Endodermal cell (in vitro differentiated cells): ENCODE results near the gene ADTRP. TPM values are rescaled to one million over a fixed set of nuclear protein-coding genes. Genes with fewer than 3 reads are reported as not detected.
A peak's percentile ranks its signal among the peaks of the same experiment; 100 is the strongest.

Source experiments
- DNase-seq: peaks from one replicate; pipeline ENCODE4 v3.0.0-alpha.2; 2017
- H3K27ac ChIP-seq: 2 replicates; pipeline ENCODE4 v1.5.1; 2013; ENCODE audit warnings: mild to moderate bottlenecking, low read depth, low read length, moderate library complexity
- H3K27me3 ChIP-seq: 2 replicates; pipeline ENCODE4 v1.6.1; 2013; ENCODE audit warnings: mild to moderate bottlenecking, low read length, moderate library complexity; ENCODE audit not compliant: insufficient read depth, control insufficient read depth, poor library complexity, severe bottlenecking
- H3K36me3 ChIP-seq: 2 replicates; pipeline ENCODE4 v1.7.0; 2013; ENCODE audit warnings: mild to moderate bottlenecking, low read length, moderate library complexity; ENCODE audit not compliant: control insufficient read depth, insufficient read depth
- H3K4me1 ChIP-seq: one replicate; pipeline ENCODE4 v1.7.0; 2013; ENCODE audit warnings: low read length; ENCODE audit not compliant: control insufficient read depth, insufficient read depth
- H3K4me3 ChIP-seq: 2 replicates; pipeline ENCODE4 v1.5.1; 2013; ENCODE audit warnings: mild to moderate bottlenecking, low read length, moderate library complexity
- H3K9ac ChIP-seq: 2 replicates; pipeline ENCODE4 v1.6.1; 2013; ENCODE audit warnings: mild to moderate bottlenecking, low read length, moderate library complexity; ENCODE audit not compliant: poor library complexity, severe bottlenecking; ENCODE audit errors: extremely low read depth
- H3K9me3 ChIP-seq: 2 replicates; pipeline ENCODE4 v1.6.1; 2013; ENCODE audit warnings: mild to moderate bottlenecking, low read length, moderate library complexity; ENCODE audit not compliant: control insufficient read depth
- H3K27ac Mint-ChIP-seq: 2 replicates; pipeline ENCODE4 v1.8.0; 2020; ENCODE audit warnings: mixed read lengths
- H3K27me3 Mint-ChIP-seq: 2 replicates; pipeline ENCODE4 v1.8.0; 2021; ENCODE audit warnings: mild to moderate bottlenecking, mixed read lengths; ENCODE audit not compliant: insufficient read depth
- H3K36me3 Mint-ChIP-seq: 2 replicates; pipeline ENCODE4 v1.8.0; 2020; ENCODE audit warnings: low read depth, mixed read lengths
- H3K4me1 Mint-ChIP-seq: 2 replicates; pipeline ENCODE4 v1.8.0; 2020; ENCODE audit warnings: mixed read lengths
- H3K4me3 Mint-ChIP-seq: 2 replicates; pipeline ENCODE4 v1.8.0; 2020; ENCODE audit warnings: mild to moderate bottlenecking, moderate library complexity, mixed read lengths
- H3K9me3 Mint-ChIP-seq: 2 replicates; pipeline ENCODE4 v1.8.0; 2020; ENCODE audit warnings: mild to moderate bottlenecking, mixed read lengths
- WGBS, 2 experiments: methylation state at CpG; one replicate each; pipeline versions ENCODE4 v1.1.5 to v1.1.7; 2013; ENCODE audit warnings: missing lambda C conversion rate in 2 of 2, mixed read lengths in 1 of 2; ENCODE audit not compliant: insufficient coverage in 1 of 2, insufficient read length in 1 of 2; 5-methylcytosine and 5-hydroxymethylcytosine counted together
- total RNA-seq, 2 donors: library from RNA; stranded (reverse); fragmentation: NEBNext Ultra II Directional in 1 of 2; extraction: Animal tissue kit (Norgen Biotek cat#: 25700) in 1 of 2; gene quantifications; 2 replicates in 1 of 2; 3 replicates in 1 of 2; pipeline ENCODE4 v1.2.1, GENCODE V29; 2021
- TF ChIP-seq, protein P1 (sequence below): fragments of 200-600 bp; sonication (generic); conservative IDR thresholded peaks from 2 replicates; pipeline ENCODE4 v1.5.0; 2021; ENCODE audit warnings: antibody characterized with exemption, mild to moderate bottlenecking

The ADTRP gene
- total RNA-seq, 2 donors from 2014 or later, result 0.20 to 0.29 TPM

DNA sequence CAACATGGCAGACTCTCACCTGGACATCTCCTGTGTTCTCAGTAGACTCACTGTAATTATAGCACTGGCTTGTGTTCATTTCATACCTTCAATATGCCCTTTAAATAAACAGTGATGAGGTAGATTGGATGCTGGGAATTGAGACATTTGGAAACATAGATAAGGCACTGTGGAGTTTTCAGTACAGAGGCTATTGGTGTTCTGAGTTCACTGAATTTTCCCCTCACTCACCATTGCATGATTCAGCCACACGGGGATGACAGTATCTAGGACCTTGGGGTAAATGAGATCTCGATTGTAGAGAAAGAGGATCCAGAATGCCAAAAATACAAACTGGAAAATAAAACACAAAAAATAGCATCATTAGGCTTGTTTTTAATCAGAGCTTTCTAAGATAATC, 12.6 kb downstream of the ADTRP start:
- Histone ChIP-seq H3K36me3 (no peaks in the 10 kb centered on the region), H3K27me3 (no peaks in the 10 kb centered on the region), H3K27ac (no peak overlapping the region), H3K9me3 (no peaks in the 10 kb centered on the region), H3K4me1 (peaks cover 22% of the 10 kb centered on the region), H3K9ac (no peak overlapping the region), H3K4me3 (no peak overlapping the region)
- Mint-ChIP-seq H3K4me3 (no peak overlapping the region), H3K27me3 (no peaks in the 10 kb centered on the region), H3K27ac (no peak overlapping the region), H3K36me3 (no peaks in the 10 kb centered on the region), H3K9me3 (no peaks in the 10 kb centered on the region), H3K4me1 (peaks cover 68% of the 10 kb centered on the region)
- 60 to 94% methylated on average over 1 to 2 of the region's 2 CpGs for WGBS, 2 experiments
- TF ChIP-seq, protein P1, sequence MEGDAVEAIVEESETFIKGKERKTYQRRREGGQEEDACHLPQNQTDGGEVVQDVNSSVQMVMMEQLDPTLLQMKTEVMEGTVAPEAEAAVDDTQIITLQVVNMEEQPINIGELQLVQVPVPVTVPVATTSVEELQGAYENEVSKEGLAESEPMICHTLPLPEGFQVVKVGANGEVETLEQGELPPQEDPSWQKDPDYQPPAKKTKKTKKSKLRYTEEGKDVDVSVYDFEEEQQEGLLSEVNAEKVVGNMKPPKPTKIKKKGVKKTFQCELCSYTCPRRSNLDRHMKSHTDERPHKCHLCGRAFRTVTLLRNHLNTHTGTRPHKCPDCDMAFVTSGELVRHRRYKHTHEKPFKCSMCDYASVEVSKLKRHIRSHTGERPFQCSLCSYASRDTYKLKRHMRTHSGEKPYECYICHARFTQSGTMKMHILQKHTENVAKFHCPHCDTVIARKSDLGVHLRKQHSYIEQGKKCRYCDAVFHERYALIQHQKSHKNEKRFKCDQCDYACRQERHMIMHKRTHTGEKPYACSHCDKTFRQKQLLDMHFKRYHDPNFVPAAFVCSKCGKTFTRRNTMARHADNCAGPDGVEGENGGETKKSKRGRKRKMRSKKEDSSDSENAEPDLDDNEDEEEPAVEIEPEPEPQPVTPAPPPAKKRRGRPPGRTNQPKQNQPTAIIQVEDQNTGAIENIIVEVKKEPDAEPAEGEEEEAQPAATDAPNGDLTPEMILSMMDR, result peak; percentile 51
- DNase-seq, result no peak

DNA sequence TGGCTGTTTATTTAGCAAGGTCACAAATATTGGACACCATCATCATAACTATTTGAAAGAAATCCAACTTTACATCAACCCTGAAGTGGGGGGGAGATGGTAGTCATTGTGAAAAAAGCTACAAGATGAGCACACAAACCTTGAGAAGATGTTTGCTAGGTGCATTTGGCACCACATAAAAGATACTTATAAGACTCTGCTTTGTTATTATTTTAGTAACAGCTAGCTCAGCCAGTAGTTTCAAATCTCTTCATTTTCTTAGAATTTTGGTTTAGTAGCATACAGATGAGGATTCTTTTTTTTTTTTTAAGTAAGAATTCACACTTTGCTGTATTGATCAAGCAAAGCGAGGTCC, 14.4 kb downstream of the ADTRP start:
- Mint-ChIP-seq H3K27me3 (no peaks in the 10 kb centered on the region), H3K36me3 (no peaks in the 10 kb centered on the region), H3K4me3 (no peak overlapping the region), H3K27ac (no peak overlapping the region), H3K9me3 (no peaks in the 10 kb centered on the region), H3K4me1 (peaks cover 65% of the 10 kb centered on the region)
- H3K36me3 ChIP-seq, result no peaks in the 10 kb centered on the region
- H3K27ac ChIP-seq, result no peak overlapping the region
- DNase-seq, result no peak
- no peak overlapping the region for H3K9ac ChIP-seq
- 95 to 100% methylated on average over 1 of the region's 1 CpG for WGBS, 2 experiments
- H3K4me1 ChIP-seq, result peaks cover 16% of the 10 kb centered on the region
- no peaks in the 10 kb centered on the region for H3K9me3 ChIP-seq
- H3K27me3 ChIP-seq, result no peaks in the 10 kb centered on the region
- peak overlapping the region; percentile 17 for H3K4me3 ChIP-seq
- TF ChIP-seq, protein P1, result no peak

DNA sequence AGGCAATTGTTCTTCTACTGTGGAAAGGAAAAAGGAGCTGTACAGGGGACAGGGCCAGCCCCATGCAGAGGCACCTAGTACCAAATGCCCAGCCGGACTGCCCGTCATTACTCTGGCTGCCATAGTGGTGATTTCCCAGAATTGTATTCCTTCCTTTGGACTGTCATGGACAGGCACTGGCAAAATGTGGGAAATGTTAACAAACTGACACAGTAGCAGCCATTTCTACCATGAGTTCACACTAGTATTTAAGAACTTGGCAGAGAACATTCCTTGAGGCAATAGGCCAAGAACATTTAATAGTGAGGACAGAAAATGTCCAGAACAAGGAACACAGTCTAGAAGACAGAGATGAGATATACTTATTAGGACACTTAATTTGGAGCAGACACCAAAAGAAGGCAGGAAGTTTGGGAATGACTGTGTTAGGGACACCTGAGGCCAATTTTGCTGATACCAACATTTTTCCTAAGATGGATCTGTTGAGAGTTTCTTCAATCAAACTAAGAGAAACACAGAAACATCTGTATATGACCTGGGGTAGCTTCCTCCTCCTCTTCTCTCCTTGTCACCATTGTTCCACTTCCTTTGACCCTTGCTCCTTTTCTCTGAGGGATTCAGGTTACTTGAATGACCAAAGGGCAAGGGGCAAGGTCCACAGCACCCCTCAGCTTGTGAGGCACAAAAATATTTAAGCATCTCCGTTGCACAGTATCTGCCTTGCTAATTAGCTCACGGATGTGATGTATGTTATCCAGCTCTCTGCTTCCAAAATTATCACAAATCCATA, 14.9 kb downstream of the ADTRP start:
- peak overlapping the region; percentile 17 for H3K4me3 ChIP-seq
- TF ChIP-seq, protein P1, result no peak
- H3K27me3 ChIP-seq, result no peaks in the 10 kb centered on the region
- no peaks in the 10 kb centered on the region for H3K36me3 ChIP-seq
- no peaks in the 10 kb centered on the region for H3K9me3 Mint-ChIP-seq
- H3K36me3 Mint-ChIP-seq, result no peaks in the 10 kb centered on the region
- no peak overlapping the region for H3K9ac ChIP-seq
- no peak overlapping the region for H3K4me3 Mint-ChIP-seq
- WGBS, 2 experiments, result 82 to 95% methylated on average over 3 to 4 of the region's 4 CpGs
- H3K27ac ChIP-seq, result no peak overlapping the region
- no peak for DNase-seq
- H3K27me3 Mint-ChIP-seq, result no peaks in the 10 kb centered on the region
- no peaks in the 10 kb centered on the region for H3K9me3 ChIP-seq
- H3K4me1 Mint-ChIP-seq, result peaks cover 64% of the 10 kb centered on the region
- H3K27ac Mint-ChIP-seq, result no peak overlapping the region
- H3K4me1 ChIP-seq, result peaks cover 16% of the 10 kb centered on the region
